ENCODE results near the gene SMARCC1.
A peak's percentile ranks its signal among the peaks of the same experiment; 100 is the strongest.

The SMARCC1 gene

GRCh38 chr3:47799733-47800132, 18.0 kb upstream of the SMARCC1 start:
- H3K36me3 ChIP-seq (replicated peaks; ENCODE audit: insufficient read depth, low read length) = no peaks in the 10 kb centered on the region
- H2AFZ ChIP-seq (ENCODE audit: low read length) = no peak overlapping the region
- H3K9me2 ChIP-seq (replicated peaks; ENCODE audit: insufficient read depth, low read length) = no peaks in the 10 kb centered on the region
- H4K20me1 ChIP-seq (ENCODE audit: insufficient read depth, low read length) = no peaks in the 10 kb centered on the region
- no peak overlapping the region for H3K4me2 ChIP-seq (ENCODE audit: low read depth, low read length)
- H3K4me3 ChIP-seq (ENCODE audit: low read length) = no peak overlapping the region
- H3K79me2 ChIP-seq (ENCODE audit: low read length) = peaks cover 9% of the 10 kb centered on the region
- H3K9ac ChIP-seq (ENCODE audit: low read length) = no peak overlapping the region
- no peak overlapping the region for H3K27ac ChIP-seq (ENCODE audit: low read length)
- H3K4me1 ChIP-seq (ENCODE audit: low read length) = peaks cover 8% of the 10 kb centered on the region
- H3F3A ChIP-seq (ENCODE audit: insufficient read depth, low read length) = peaks cover 5% of the 10 kb centered on the region; the same call in 1 of the 2 replicates
- no peak for TF ChIP-seq EZH2 (optimal IDR thresholded peaks at IDR 0.05; ENCODE audit: low read depth, low read length)
- peak; percentile 51 for TF ChIP-seq CTCF (IDR thresholded peaks at IDR 0.05; ENCODE audit: low read length)
- H3K9me3 ChIP-seq (replicated peaks; ENCODE audit: insufficient read depth, low read length) = no peaks in the 10 kb centered on the region
- no peaks in the 10 kb centered on the region for H3K27me3 ChIP-seq (replicated peaks; ENCODE audit: insufficient read depth, low read length)
- peak; percentile 14 for DNase-seq

DNA sequence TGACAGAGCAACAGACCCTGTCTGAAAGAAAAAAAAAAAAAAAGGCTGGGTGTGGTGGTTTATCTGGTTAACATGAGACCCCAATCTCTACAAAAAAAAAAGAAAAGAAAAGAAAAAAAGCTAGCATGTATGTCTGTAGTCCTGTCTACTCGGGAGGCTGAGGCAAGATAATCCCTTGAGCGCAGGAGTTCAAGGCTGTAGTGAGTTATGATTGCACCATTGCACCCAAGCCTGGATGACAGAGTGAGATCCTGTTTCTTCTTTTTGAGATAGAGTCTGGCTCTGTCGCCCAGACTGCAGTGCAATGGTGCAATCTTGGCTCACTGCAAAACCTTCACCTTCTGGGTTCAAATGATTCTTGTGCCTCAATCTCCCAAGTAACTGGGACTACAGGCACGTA, 12.9 kb upstream of the SMARCC1 start:
- Histone ChIP-seq H3F3A (ENCODE audit: insufficient read depth, low read length) (no peaks in the 10 kb centered on the region), H3K79me2 (ENCODE audit: low read length) (no peaks in the 10 kb centered on the region), H4K20me1 (ENCODE audit: insufficient read depth, low read length) (no peaks in the 10 kb centered on the region), H3K27me3 (replicated peaks; ENCODE audit: insufficient read depth, low read length) (no peaks in the 10 kb centered on the region), H3K36me3 (replicated peaks; ENCODE audit: insufficient read depth, low read length) (no peaks in the 10 kb centered on the region), H3K9ac (ENCODE audit: low read length) (no peak overlapping the region), H3K9me3 (replicated peaks; ENCODE audit: insufficient read depth, low read length) (no peaks in the 10 kb centered on the region), H3K4me1 (ENCODE audit: low read length) (no peaks in the 10 kb centered on the region), H3K27ac (ENCODE audit: low read length) (no peak overlapping the region), H3K9me2 (replicated peaks; ENCODE audit: insufficient read depth, low read length) (no peaks in the 10 kb centered on the region), H3K4me2 (ENCODE audit: low read depth, low read length) (no peak overlapping the region), H2AFZ (ENCODE audit: low read length) (no peak overlapping the region), H3K4me3 (ENCODE audit: low read length) (no peak overlapping the region)
- TF ChIP-seq CTCF (IDR thresholded peaks at IDR 0.05; ENCODE audit: low read length) (no peak), EZH2 (optimal IDR thresholded peaks at IDR 0.05; ENCODE audit: low read depth, low read length) (no peak), EZH2phosphoT487 (IDR thresholded peaks at IDR 0.05; ENCODE audit: low read length) (no peak)
- DNase-seq = no peak

DNA sequence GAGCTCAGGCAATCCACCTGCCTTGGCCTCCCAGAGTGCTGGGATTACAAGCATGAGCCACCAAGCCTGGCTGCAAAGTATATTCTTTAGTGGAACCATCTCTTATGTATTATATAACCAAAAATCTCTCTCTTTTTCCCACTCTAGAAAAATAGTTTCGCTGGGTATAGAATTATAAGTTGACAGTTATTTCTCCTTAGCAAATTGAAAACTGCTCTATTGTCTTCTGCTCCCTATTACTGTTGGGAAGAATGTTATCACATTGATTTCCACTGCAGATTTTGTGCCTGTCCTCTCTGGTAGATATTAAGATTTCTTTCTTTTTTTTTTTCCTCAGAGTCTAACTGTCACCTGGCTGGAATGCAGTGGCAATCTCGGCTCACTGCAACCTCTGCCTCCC, 11.0 kb upstream of the SMARCC1 start:
- Histone ChIP-seq H4K20me1 (ENCODE audit: insufficient read depth, low read length) (no peaks in the 10 kb centered on the region), H3K9ac (ENCODE audit: low read length) (no peak overlapping the region), H3K27me3 (replicated peaks; ENCODE audit: insufficient read depth, low read length) (no peaks in the 10 kb centered on the region), H3K36me3 (replicated peaks; ENCODE audit: insufficient read depth, low read length) (no peaks in the 10 kb centered on the region), H3K79me2 (ENCODE audit: low read length) (no peaks in the 10 kb centered on the region), H3K4me2 (ENCODE audit: low read depth, low read length) (no peak overlapping the region), H3K9me2 (replicated peaks; ENCODE audit: insufficient read depth, low read length) (no peaks in the 10 kb centered on the region), H3K27ac (ENCODE audit: low read length) (no peak overlapping the region), H3F3A (ENCODE audit: insufficient read depth, low read length) (peaks cover 4% of the 10 kb centered on the region; the same call in 1 of the 2 replicates), H3K4me3 (ENCODE audit: low read length) (no peak overlapping the region), H3K9me3 (replicated peaks; ENCODE audit: insufficient read depth, low read length) (no peaks in the 10 kb centered on the region), H2AFZ (ENCODE audit: low read length) (no peak overlapping the region), H3K4me1 (ENCODE audit: low read length) (no peaks in the 10 kb centered on the region)
- DNase-seq = no peak
- TF ChIP-seq EZH2phosphoT487 (IDR thresholded peaks at IDR 0.05; ENCODE audit: low read length) (no peak), CTCF (IDR thresholded peaks at IDR 0.05; ENCODE audit: low read length) (no peak), EZH2 (optimal IDR thresholded peaks at IDR 0.05; ENCODE audit: low read depth, low read length) (no peak)
